ENCODE results near the gene PDE8A. TPM values are rescaled to one million over a fixed set of nuclear protein-coding genes. Genes with fewer than 3 reads are reported as not detected.

PDE8A gene
- total RNA-seq, 1 donor from 2014 or later = 80.4 TPM

DNA sequence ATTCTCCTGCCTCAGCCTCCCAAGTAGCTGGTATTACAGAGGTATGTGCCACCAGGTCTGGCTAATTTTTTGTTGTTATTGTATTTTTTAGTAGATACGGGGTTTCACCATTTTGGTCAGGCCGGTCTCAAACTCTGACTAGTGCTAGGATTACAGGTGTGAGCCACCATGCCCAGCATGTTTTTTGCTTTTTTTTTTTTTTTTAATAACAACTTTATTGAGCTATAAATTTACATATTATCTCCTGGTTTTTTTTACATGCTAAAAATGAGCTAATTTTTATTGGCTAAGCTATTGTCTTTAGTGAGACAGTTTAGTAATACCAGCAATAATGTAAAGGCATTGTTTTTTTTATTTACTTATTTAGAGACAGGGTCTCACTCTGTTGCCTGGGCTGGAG is 105.2 kb downstream of the PDE8A start:
- no peak for DNase-seq (ENCODE audit: low spot score)

DNA sequence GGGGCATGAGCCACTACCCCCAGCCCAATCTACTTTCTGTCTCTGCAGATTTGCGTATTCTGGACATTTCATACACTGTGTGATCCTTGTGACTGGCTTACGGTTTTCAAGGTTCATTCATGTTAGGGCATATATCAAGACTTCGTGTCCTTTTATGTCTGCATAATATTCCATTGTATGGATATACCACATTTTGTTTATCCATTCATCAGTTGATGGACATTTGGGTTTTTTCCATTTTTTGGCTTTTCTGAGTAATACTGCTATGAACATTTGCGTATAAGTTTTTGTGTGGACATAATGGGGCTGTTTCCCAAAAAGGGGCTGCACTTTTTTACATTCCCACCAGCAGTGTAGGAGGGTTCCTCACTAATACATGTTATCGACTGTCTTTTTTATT is 106.6 kb downstream of the PDE8A start:
- DNase-seq (ENCODE audit: low spot score) = no peak

DNA sequence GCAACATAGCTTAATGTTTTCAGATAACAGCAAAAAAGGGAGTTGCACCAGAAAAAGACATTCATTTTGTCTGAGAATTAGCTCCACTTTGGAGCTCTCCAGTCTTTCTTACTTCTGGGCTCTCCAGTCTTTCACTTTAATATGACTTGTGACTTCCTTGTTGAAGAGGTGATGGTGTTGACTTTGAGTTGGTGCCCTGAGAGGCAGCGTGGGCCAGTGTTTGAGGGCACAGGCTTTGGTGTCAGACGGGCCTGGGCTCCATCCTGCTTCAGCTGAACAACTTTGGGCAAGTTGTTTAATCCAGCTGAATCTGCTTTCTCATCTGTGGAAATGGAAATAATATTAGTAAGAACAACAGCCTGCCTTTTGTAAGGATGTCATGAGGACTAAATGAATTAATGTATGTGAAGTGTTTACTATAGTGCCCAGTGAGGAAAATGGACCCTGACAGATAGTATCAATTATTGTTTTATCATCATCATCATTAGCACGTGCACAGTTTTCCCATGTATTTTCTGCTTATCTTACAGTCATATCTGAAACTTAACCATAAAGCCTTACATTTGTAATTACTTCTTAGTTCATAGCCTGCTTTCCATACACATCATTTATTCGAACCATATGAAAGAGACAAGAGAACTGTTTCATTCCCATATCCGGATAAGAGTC is 108.4 kb downstream of the PDE8A start:
- no peak for DNase-seq (ENCODE audit: low spot score)

DNA sequence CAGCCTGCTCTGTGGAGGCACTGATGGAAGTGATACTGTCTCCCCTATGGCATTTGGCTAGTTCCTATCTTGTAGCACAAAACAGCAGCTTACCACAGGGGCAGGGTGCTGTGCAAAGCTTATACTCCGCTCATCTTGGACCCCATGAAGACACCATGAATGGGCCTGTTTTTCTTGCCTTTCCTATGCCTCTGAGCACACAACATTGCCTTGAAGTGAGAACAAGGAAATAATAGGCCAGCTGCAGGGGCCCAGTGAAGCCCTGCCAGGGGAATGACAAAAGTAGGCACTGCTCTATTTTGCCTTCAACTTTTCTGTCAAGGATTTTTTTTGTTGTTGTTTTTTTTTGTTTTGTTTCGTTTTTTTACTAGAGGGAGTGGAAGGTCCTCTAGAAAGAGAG is 110.3 kb downstream of the PDE8A start:
- DNase-seq (ENCODE audit: low spot score) = no peak

DNA sequence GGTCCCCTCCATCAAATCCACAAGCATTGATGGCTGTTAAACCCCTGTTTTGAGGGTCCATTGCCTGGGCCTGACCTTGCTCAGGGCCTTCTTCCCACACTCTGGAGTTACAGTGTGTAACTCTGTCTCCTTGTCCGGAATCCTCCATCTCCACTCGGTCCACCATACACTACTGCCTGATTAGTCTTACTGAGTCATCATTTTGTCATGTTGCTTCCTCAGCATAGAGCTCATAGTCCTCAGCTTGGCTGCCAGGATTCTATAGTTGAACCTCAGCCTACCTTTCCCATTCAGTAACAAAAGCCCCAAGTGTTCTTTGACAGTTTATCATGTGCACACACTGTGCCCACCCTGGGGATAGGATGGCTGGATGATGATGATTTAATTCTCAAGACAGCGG is 113.0 kb downstream of the PDE8A start:
- DNase-seq (ENCODE audit: low spot score) = no peak

DNA sequence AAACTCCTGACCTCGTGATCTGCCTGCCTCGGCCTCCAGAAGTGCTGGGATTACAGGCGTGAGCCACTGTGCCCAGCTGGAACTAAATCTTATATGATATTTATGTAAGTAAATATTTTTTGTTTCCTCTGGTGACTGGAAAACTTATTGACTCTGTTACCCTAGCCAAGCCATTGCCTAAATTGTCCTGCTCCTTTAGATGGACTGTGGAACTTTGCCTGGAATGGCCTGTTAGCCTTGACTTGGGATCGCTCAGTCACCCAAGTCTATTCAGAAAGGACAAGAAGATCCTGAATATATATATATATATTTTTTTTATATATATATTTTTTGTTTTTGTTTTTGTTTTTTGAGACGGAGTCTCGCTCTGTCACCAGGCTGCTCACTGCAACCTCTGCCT is 113.9 kb downstream of the PDE8A start:
- DNase-seq (ENCODE audit: low spot score) = no peak

DNA sequence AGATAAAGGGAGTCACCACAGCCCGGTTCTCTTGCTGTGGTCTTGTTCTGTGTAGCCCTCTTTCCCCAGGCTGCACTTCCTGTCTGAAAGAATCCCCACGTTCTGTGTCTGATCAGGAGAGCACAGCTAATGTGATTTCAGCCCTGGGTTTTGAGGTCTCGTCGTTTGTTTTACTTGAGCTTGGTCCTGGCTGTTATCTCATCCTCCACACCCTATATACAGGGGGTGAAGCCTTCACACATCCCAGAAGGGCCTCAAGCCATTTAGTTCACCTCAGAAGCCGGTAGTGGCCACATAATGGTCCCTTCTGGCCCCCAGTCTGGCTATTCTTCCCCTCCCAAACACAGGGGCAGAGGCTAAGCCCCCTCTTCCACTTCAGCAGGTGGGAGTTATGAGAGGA is 115.6 kb downstream of the PDE8A start:
- no peak for DNase-seq (ENCODE audit: low spot score)

DNA sequence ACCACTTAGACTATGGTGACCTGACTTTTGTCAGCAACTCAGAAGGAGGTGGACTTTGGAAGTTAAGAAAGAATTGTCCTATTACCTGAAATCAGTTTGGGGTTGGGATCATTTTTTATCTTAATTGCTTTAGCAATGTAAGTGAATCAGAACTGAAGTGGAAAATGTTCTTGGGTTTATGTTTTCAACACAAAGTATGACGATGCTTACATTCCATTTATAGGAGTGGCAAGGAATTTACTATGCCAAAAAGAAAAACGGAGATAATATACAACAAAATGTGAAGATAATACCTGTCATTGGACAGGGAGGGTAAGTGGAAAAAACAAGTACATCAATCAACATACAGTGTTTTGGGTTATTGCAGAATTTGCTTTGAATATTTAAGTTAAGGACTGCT is 116.1 kb downstream of the PDE8A start:
- DNase-seq (ENCODE audit: low spot score) = no peak

DNA sequence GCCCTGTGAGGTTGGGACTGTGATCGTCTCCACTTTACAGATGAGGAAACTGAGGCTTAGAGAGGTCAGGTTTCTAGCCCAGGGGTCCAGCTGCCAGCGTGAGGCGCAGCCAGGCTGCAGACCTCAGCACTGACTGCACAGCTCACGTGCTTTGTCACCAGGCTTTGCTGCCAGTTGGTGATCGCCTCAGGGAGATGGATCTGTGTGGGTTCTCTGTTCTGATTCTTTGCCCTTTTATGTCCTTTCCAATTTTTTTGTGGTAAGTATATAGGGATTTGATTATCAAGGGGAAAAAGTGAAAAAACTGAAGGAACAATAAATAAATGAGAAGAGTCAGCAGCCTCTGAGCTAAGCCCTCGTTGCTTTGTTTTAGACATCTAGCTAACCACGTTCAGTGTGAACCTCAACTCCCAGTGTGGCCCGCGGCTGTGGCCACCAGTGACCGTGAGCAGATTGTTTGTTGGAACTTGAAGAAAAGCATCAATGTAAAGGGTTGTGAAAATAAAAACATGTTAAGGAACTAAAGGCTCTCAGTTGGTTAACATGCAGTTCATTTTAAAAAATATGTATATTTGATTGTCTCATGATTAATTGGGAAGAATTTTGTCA is 117.6 kb downstream of the PDE8A start:
- no peak for DNase-seq (ENCODE audit: low spot score)

DNA sequence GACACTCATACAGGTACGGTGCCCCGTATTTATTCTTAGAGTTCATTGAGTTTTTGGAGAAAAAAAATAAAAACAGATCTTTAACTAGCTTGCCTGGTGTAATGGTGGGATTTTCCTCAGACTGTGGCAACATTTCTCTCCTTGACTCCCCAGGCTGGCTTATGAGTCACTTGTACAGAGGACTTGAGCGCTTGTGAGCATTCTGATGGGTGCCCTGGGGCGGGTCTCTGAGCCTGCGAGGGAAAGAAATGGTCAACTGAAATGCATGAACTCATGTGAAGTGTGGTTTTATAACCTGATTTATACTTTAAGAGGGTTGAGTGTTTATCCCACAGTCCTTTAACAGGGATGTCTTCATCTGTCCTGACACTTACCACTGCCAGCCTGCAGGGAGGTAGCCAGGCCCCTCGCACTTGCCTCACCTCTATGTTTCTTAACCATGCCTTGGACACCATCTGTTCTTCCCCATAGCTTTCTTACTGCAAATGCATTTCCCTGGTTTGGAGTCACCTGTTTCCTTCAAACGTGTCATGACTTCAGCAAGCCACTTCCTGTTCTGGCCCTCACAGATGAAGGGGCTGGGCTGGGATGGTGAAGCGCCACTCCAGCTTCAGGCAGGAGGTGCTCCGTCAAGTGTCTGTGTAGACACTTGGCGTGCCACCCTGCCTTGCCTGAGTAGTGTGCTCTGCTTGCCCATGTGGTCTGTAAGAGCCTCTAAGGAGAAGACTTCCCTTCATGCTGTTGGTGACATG is 118.7 kb downstream of the PDE8A start:
- no peak for DNase-seq (ENCODE audit: low spot score)

DNA sequence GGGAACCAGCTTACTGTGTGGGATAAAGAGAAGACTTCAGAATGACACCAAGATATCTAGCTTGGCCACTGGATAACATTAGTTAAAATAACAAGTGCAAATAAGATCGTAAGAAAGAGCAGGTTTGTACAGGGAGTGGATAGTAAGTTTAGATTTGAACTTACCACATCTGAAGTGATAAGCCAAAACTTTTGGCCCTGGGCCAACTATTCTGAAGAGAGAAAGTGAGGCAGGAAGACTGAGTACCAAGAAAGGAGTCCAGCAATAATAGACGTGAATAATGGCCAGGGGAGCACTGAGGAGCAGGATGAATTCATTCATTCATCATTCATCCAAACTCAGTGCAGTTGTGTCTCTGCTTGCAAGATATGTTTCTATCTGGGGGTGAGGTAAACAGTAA is 122.9 kb downstream of the PDE8A start:
- no peak for DNase-seq (ENCODE audit: low spot score)

DNA sequence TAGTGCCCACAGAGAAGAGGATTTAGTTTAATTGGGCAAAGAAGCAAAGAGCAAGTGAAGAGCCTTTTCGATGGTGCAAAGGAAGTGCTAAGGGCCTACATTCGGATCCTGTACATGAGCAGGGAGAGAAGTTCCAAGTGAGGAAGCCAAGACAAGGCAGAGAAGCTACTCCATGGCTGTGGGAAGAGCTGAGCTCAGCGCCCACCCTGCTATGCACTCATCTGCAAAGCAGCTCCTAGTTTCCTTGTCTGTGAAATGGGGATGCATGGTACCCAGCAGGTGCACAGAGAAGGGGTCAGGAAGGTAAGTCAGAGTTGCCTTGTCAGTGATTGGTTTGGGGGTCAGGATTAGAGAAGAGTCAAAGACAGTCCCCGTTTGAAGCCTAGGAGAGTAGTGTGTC is 126.5 kb downstream of the PDE8A start:
- no peak for DNase-seq (ENCODE audit: low spot score)

DNA sequence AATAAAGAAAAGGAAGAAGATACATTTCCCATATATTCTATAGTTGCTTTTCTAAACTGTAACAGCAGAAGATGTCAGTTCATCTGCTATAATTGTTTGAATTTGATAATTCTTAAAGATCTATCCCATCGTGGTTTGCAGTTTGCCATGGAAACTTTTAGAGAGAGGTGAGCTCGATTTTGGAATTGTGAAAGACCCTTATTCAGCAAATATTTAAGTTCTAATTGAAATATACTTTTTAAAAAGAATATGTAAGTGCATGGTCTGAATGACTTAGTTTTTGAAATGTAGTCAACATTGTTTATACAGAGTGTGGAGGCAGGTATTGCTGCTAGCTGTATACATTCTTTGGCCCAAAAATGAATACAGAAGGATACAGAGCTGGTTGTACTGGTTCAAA is 127.7 kb downstream of the PDE8A start:
- DNase-seq (ENCODE audit: low spot score) = no peak

DNA sequence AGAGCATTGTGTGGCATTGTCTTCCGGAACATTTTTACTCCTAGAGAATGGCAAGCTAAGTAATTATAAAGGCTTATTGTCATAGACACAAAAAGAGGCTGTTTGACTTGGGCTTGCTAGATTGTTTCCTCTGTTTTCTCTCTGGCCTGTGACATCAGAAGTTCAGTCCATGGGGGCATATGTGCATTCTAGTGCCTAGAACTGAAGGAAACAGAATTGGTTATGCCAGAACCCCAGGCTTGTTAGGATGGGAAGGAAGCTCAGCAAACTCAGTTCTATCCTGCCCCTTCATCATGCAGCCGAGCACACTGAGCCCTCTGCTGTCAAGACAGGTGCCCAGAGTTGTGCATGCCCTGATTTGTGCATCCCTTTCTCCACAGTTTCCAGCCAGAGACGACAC is 131.3 kb downstream of the PDE8A start:
- no peak for DNase-seq (ENCODE audit: low spot score)

DNA sequence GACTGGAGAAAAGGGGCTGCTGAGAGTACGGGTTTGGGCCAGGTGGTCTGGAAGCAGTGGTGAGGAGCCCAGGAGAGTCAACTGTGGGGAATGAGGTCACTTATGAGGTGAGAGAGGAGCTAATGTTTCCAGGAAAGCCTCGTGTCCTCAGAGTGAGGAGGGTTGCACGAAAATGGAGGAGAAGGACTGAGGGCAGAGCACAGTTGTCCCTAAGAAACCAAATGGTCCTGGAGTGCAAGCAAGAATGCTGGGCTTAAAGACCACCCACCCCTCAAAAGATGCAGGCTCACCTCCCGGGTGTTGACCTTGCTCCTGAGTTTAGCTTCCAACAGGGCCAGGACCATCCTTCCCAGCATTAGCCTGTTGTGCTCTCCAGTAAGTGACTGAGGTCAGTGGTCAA is 133.2 kb downstream of the PDE8A start:
- no peak for DNase-seq (ENCODE audit: low spot score)

DNA sequence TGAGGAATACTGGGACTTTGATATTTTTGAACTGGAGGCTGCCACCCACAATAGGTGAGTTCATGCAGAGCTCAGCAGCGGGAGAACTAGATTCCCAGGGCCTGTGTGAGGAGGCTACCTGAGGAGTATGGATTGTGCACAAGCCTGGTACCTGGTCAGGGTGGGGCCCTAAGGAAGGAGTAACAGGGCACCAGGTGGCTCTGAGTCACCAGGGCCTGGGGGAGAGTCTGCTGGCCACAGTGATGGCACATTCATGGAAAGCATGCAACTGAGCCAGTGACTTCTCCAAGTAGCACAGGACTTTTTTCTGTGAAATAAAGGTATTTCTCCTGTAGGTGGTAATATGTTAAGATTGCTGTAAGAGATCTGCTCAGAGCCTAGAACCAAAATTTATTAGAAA is 134.4 kb downstream of the PDE8A start:
- no peak for DNase-seq (ENCODE audit: low spot score)

DNA sequence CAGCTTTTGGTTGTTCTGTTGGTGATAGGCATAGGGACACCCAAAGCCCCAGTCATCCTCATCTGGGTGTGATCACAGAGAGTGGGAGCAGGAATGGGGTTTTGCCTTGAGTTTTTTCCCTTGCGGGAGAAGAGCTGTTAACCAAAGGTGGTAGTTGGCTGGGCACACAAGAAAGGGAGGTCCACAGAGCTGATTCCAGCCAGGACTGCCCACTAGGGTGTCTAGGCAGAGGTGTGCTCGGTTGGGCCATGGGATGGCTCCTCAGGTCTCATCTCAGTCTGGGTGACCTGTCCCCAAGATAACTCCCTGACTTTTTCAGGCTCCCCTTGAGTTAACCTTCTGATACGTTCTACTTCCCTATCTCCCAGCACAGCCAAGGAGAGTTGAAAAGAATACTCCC is 134.8 kb downstream of the PDE8A start:
- DNase-seq (ENCODE audit: low spot score) = no peak

DNA sequence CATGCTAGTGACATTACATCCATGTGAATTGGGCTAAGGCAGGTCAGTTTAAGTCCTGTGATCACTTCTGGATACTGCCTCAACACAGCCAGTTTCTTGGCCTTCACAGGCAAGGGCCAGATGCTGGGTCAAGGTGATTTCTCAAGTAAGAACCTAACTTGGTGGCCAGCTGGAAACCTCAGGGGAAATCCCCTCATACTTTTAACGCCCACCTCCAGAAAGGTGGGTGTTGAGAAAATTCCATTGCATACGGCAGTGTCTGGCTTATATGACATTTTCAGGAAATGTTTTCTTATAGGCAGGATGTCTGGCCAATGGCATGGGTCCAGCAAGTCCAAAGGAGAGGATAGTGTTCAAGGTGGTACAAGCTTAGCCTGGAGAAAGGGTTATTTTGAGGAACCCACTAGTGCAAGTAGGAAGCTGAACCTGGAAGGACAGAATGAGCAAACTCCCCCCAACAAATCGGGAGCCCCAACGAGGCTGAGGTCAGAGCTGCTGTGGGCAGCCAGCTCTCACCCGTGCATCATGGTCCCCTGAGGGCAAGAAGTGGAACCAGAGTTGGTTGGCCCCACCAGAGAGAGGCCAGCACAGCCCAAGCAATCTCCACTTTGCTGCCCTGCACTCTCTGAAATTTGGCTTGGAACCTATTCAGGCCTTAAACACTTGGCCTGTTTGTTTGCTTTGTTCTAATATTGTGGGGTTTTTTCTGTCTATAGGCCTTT is 135.4 kb downstream of the PDE8A start:
- no peak for DNase-seq (ENCODE audit: low spot score)

DNA sequence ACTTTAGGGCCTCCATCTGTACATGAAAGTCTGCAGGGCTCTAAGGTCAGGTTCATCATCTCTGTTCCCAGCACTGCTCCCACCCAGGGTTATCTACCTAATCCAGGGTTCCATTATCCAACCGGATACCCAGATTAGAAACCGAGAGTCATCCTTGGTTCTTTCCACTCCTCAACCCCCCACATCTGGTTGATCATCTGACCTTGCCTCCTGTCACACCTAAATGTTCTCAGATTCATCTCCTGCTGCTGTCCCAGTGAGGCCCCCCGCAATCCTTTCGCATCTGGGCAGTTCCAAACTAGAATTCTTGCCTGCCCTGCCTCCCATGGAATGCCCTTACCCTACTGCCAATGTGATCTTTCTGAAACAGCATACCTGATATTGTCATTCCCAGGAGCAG is 136.5 kb downstream of the PDE8A start:
- no peak for DNase-seq (ENCODE audit: low spot score)

DNA sequence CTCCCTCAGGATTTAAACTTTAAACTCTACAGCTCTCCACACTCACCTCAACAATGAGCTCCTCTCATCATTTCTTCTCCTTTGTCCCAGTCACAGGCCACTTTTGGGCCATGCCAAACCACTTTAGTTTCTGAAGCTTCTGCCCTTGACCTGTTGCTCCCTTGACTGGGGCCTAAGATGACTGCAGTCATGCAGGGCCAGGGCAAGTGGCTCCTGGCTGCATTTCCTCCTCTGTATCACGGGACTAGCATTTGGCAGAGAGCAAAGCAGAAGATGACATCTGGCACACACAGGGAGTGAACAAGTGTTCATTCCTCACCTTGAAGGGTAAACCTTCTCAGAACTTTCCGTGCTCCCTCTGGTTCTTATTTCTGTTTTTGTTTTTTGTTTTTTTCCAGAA is 136.9 kb downstream of the PDE8A start:
- DNase-seq (ENCODE audit: low spot score) = no peak

DNA sequence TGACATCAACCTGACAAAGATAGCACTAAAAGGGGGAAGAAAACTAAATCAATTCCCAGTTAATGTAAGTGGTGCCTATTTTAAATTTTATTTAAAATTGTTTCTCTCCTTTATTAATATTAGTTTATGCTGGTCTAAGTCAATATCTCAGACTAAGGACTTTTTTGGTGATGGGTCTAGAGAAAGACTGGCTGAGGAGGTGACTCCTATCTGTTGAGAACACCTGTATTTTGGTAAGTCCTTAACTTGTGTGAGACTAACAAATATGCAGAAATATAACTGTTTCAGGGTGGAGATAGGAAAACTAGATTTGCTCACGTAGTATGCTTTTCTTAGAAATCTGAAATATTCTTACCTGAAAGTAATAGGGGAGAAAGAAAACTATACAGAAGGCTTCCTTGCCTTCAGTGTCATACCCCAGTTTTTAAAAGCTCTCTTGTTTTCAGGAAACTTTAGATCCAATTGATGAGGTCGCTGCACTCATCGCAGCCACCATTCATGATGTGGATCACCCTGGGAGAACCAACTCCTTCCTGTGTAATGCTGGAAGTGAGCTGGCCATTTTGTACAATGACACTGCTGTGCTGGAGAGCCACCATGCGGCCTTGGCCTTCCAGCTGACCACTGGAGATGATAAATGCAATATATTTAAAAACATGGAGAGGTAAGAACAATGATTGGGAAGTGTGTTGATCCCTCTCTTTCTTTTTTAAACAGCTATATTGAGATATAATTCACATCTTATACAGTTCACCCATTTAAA is 138.9 kb downstream of the PDE8A start:
- no peak for DNase-seq (ENCODE audit: low spot score)
